Adrenal gland (tissue), 12 donors: ENCODE data around the gene EHBP1L1. TPM values are rescaled to one million over a fixed set of nuclear protein-coding genes. Genes with fewer than 3 reads are reported as not detected.

Source experiments
- DNase-seq, 7 donors: peaks; one replicate each; pipeline ENCODE4 v3.0.0-alpha.2; 2019 to 2020
- H3K27ac ChIP-seq, 5 donors: fragments of 200-600 bp; sonication (generic) in 4 of 5; 1 replicate in 3 of 5; 2 replicates in 2 of 5; pipeline versions ENCODE4 v1.5.1 to v1.8.0; 2016 to 2020; ENCODE audit warnings: mild to moderate bottlenecking in 1 of 5
- H3K27me3 ChIP-seq: fragments of 200-600 bp; 2 replicates; pipeline ENCODE4 v1.8.0; 2021
- H3K36me3 ChIP-seq, 2 donors: fragments of 200-600 bp; replicated peaks in 1 of 2; 1 replicate in 1 of 2; 2 replicates in 1 of 2; pipeline versions ENCODE4 v1.5.1 to v1.8.0; 2018 to 2022
- H3K4me1 ChIP-seq, 2 donors: fragments of 200-600 bp; replicated peaks in 1 of 2; 1 replicate in 1 of 2; 2 replicates in 1 of 2; pipeline versions ENCODE4 v1.5.1 to v1.8.0; 2018 to 2021
- H3K4me3 ChIP-seq, 4 donors: fragments of 200-600 bp; sonication (generic) in 3 of 4; one replicate each; pipeline ENCODE4 v1.5.1; 2016 to 2018
- H3K9me3 ChIP-seq, 3 donors: fragments of 200-600 bp; sonication (generic) in 1 of 3; replicated peaks in 1 of 3; 1 replicate in 2 of 3; 2 replicates in 1 of 3; pipeline versions ENCODE4 v1.5.1 to v1.8.0; 2016 to 2021
- POLR2A ChIP-seq, 2 donors: fragments of 450-650 bp; IDR thresholded peaks; one replicate each; pipeline ENCODE4 v1.6.1; 2017; ENCODE audit warnings: antibody characterized with exemption in 2 of 2, mild to moderate bottlenecking in 2 of 2, moderate library complexity in 1 of 2
- WGBS, 4 donors: extraction: QIAGEN DNeasy Blood & Tissue Kit in 2 of 4; methylation state at CpG; one replicate each; pipeline versions ENCODE4 v1.1.5 to v1.1.7; 2013 to 2017; 5-methylcytosine and 5-hydroxymethylcytosine counted together
- intact Hi-C, 2 donors: fragments of 100-400 bp; cut with DNase I; formaldehyde crosslinking; loops; one replicate each; pipeline versions ENCODE4 v1.14.1 to v1.15.0; 2022 to 2023
- polyA plus RNA-seq, 3 donors: library from polyadenylated mRNA; stranded (reverse); fragments of 200-250 nt in 2 of 3; fragments of 350-450 nt in 1 of 3; fragmentation: Illumina TruSeq in 1 of 3; extraction: RNeasy Lipid Tissue Mini Kit (QIAGEN cat#74804) in 1 of 3; gene quantifications; one replicate each; pipeline ENCODE4 v1.2.3, GENCODE V29; 2013 to 2014
- total RNA-seq, 9 donors: library from RNA; depleted of rRNA in 4 of 9; stranded (reverse); fragments of >200 nt in 4 of 9; fragments of 120-200 nt in 1 of 9; fragmentation: NEBNext Ultra II Directional in 1 of 9; extraction: Animal tissue kit (Norgen Biotek cat#: 25700) in 1 of 9; gene quantifications; one replicate each; pipeline versions ENCODE4 v1.1.0 to v1.2.4, GENCODE V29; 2013 to 2023
- TF ChIP-seq, protein P1 (sequence below), 6 experiments: fragments of 450-650 bp in 4 of 6; fragments of 200-600 bp in 2 of 6; sonication (generic) in 1 of 6; IDR thresholded peaks; 1 replicate in 5 of 6; 2 replicates in 1 of 6; pipeline versions ENCODE4 v1.5.1 to v1.8.0; 2016 to 2021; ENCODE audit warnings: antibody characterized with exemption in 6 of 6, mild to moderate bottlenecking in 2 of 6, moderate library complexity in 1 of 6
- donor health status: healthy with polysubstance abuse.
- donor health status: Bipolar disorder and iron deficiency.
- donor health status: DM: yes; HTN: yes; CAD: no.
- donor health status: DM: no; HTN: no; CAD: no.
- donor health status: DM: no; HTN: no; CAD: no.
- donor health status: DM: yes; HTN: yes; CAD: no.

Gene EHBP1L1
- total and polyA plus RNA-seq, 12 donors, result 8.7 to 68.0 (median 34.5) TPM

DNA sequence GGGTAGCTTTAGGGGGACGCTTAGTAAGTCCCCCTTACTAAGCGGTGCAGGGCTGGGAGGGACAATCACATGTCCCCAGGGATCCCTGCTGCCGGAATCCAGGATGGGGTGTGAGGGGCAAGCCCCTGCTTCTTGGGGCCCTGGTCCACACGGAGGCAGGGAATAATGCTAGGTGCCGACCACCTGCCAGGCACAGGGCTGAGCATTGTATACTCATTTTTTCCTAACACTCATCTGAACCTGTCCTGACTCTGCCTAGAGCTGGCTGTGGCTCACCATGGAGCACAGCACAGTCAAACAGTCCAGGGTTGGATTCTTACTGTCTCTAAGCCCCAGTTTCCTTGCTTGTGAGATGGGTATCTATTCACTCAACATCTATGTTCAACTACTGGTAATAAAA lies 16.3 kb upstream of the EHBP1L1 start:
- DNase-seq, result no peak
- H3K36me3 ChIP-seq, result no peaks in the 10 kb centered on the region
- no peaks in the 10 kb centered on the region for H3K9me3 ChIP-seq
- peaks cover 40 to 58% of the 10 kb centered on the region in 2 donors for H3K4me1 ChIP-seq
- 56 to 80% (median 66%) methylated on average over 1 to 5 of the region's 5 CpGs for WGBS, 4 donors
- no peak for TF ChIP-seq POLR2A (IDR thresholded peaks at IDR 0.05)
- TF ChIP-seq, protein P1, sequence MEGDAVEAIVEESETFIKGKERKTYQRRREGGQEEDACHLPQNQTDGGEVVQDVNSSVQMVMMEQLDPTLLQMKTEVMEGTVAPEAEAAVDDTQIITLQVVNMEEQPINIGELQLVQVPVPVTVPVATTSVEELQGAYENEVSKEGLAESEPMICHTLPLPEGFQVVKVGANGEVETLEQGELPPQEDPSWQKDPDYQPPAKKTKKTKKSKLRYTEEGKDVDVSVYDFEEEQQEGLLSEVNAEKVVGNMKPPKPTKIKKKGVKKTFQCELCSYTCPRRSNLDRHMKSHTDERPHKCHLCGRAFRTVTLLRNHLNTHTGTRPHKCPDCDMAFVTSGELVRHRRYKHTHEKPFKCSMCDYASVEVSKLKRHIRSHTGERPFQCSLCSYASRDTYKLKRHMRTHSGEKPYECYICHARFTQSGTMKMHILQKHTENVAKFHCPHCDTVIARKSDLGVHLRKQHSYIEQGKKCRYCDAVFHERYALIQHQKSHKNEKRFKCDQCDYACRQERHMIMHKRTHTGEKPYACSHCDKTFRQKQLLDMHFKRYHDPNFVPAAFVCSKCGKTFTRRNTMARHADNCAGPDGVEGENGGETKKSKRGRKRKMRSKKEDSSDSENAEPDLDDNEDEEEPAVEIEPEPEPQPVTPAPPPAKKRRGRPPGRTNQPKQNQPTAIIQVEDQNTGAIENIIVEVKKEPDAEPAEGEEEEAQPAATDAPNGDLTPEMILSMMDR (IDR thresholded peaks at IDR 0.05), result no peak
- H3K27ac ChIP-seq, result peak overlapping the region in 4 of 5 donors; percentile 86 to 96 (median 90)
- intact Hi-C loops, result no loop called here
- no peaks in the 10 kb centered on the region for H3K27me3 ChIP-seq
- H3K4me3 ChIP-seq, result no peak overlapping the region

DNA sequence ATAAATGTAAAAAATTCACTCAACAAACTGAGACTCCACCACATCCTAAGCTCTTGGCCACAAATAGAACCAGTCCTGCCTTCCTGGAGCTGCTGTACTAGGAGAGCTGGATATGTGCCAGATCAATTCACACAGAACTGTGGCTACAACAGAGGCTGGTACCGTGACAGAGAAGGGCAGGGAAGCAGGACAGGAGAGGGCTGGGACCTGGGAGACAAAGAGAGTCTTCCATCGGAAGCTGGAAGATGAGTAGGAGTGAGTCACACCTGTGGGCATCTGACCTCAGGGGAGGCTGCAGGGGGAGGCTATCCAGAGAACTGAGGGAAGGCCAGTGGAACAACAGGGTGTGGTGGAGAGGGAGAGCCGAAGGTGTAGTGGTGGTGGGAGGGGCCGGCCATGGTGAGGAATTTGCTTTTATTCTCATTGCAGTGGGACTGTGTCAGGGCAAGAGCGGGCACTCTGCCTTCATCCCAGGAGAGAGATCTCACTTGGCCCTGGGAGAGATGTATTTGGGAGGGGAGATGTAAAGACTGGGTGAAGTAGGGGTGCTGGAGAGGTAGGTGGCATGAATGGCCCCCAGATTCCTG lies 15.8 kb upstream of the EHBP1L1 start:
- no peak overlapping the region for H3K4me3 ChIP-seq
- TF ChIP-seq, protein P1 (IDR thresholded peaks at IDR 0.05), result no peak
- TF ChIP-seq POLR2A (IDR thresholded peaks at IDR 0.05), result no peak
- peak overlapping the region in 3 of 5 donors; percentile 86 to 96 (median 93) for H3K27ac ChIP-seq
- DNase-seq, result peak in 3 of 7 donors; percentile 54 to 65 (median 63)
- 32 to 41% (median 39%) methylated on average over 5 of the region's 5 CpGs for WGBS, 4 donors
- H3K36me3 ChIP-seq, result no peaks in the 10 kb centered on the region
- H3K27me3 ChIP-seq, result no peaks in the 10 kb centered on the region
- intact Hi-C loops, result no loop called here
- H3K9me3 ChIP-seq, result no peaks in the 10 kb centered on the region
- peaks cover 38 to 54% of the 10 kb centered on the region in 2 donors for H3K4me1 ChIP-seq

DNA sequence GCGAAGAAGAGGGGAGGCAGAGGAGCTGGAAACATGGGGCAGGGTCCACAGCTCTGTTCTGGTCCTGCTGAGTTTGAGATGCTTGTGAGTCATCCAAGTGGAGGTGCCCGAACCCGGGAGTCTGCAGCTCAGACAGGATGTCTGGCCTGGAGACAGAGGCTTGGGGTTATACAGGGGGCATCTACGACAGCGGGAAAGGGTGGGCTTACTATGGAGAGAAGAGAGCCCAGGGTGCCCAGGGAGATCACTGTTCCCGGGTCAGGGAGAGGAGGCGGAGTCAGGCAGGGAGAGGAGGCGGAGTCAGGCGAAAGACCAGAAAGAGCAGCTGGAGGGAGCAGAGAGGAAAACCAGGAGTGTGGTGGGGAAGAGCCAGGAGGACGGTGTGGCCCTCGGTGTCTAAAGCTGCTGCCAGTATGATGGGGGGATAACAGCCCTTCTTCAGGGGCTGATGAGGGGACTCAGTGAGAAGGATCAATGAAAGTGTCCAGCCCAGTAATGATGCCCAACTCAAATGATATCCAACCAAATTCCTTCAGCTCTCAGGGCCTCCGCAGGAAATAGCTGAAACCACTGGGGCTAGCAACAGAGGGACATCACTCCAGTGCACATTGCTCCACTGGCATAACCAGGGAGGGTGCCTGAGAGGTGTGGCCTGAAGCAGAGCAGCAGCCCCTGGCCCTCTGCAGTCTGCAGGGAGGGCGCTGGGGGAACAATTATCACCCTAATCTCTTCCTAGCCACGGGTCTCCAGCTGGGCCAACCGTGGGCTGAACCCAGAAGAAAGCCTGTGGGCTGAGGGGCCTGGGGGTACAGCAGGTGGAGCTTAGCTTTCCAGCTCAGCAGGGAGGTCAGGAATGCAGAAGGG lies 15.1 kb upstream of the EHBP1L1 start:
- Histone ChIP-seq H3K27ac (peak overlapping the region in 2 of 5 donors; percentile 93 to 96), H3K4me3 (no peak overlapping the region), H3K4me1 (peaks cover 34 to 54% of the 10 kb centered on the region in 2 donors), H3K27me3 (no peaks in the 10 kb centered on the region), H3K9me3 (no peaks in the 10 kb centered on the region), H3K36me3 (no peaks in the 10 kb centered on the region)
- DNase-seq, result peak in 4 of 7 donors; percentile 49 to 78 (median 62)
- intact Hi-C loops, result no loop called here
- TF ChIP-seq, protein P1 (IDR thresholded peaks at IDR 0.05), result no peak
- TF ChIP-seq POLR2A (IDR thresholded peaks at IDR 0.05), result no peak
- WGBS, 4 donors, result 19 to 30% (median 29%) methylated on average over 10 to 15 of the region's 15 CpGs

DNA sequence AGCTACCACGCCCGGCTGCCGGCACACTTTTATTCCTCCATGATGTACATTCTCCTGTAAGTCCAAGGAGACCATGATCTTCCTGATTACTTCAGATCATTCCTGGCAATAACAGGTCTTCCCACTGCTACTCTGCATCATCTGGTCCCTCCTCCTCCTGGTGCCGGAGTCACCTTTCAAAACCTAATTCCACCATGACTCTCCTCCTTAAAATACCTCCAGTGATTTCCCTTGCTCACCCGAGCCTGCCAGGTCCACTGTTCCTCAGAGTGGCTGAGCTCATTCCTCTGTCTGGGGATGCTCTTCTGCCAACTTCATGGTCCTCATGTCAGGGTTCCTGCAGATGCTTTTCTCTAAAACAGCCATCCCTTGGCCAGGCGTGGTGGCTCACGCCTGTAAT lies 13.8 kb upstream of the EHBP1L1 start:
- no peaks in the 10 kb centered on the region for H3K27me3 ChIP-seq
- no peak for DNase-seq
- 84 to 86% (median 86%) methylated on average over 7 of the region's 7 CpGs for WGBS, 4 donors
- no peaks in the 10 kb centered on the region for H3K9me3 ChIP-seq
- intact Hi-C loops, result no loop called here
- no peak overlapping the region for H3K4me3 ChIP-seq
- H3K36me3 ChIP-seq, result no peaks in the 10 kb centered on the region
- no peak for TF ChIP-seq POLR2A (IDR thresholded peaks at IDR 0.05)
- TF ChIP-seq, protein P1 (IDR thresholded peaks at IDR 0.05), result no peak
- no peak overlapping the region for H3K27ac ChIP-seq
- H3K4me1 ChIP-seq, result peaks cover 34 to 51% of the 10 kb centered on the region in 2 donors
